ENCODE measurements around the gene TBC1D30.
"Not testable (repeated sequence)": the region's sequence is repeated elsewhere in the genome, so short reads cannot be mapped to it uniquely, and the experiment has no call there.

TBC1D30 gene

GRCh38 chr12:64806593-64807460 is 17.6 kb upstream of the TBC1D30 start:
- no peak for DNase-seq

GRCh38 chr12:64808110-64808509 is 16.3 kb upstream of the TBC1D30 start:
- no peak for DNase-seq

GRCh38 chr12:64810831-64811230 is 13.6 kb upstream of the TBC1D30 start:
- DNase-seq: no peak

- DNase-seq: no peak
Observed at GRCh38 chr12:64813723-64814122, 10.7 kb upstream of the TBC1D30 start.

- no peak for DNase-seq
Observed at GRCh38 chr12:64814432-64814831, 10.0 kb upstream of the TBC1D30 start.

GRCh38 chr12:64819816-64820402 is 4.5 kb upstream of the TBC1D30 start:
- no peak for DNase-seq

- no peak for DNase-seq
Observed at GRCh38 chr12:64820593-64820992, 3.9 kb upstream of the TBC1D30 start.

- DNase-seq: no peak
Observed at GRCh38 chr12:64821116-64821630, 3.3 kb upstream of the TBC1D30 start.

GRCh38 chr12:64824130-64824499 is 332 bp upstream of the TBC1D30 start:
- no peak for DNase-seq

GRCh38 chr12:64825143-64826021 is 935 bp downstream of the TBC1D30 start:
- DNase-seq: no peak

- DNase-seq: no peak
Observed at GRCh38 chr12:64826234-64826633, 1.8 kb downstream of the TBC1D30 start.

- DNase-seq: no peak
Observed at GRCh38 chr12:64828713-64829112, 4.3 kb downstream of the TBC1D30 start.

- no peak for DNase-seq
Observed at GRCh38 chr12:64833928-64834327, 9.5 kb downstream of the TBC1D30 start.

GRCh38 chr12:64835901-64836300 is 11.5 kb downstream of the TBC1D30 start:
- no peak for DNase-seq

GRCh38 chr12:64836856-64837255 is 12.4 kb downstream of the TBC1D30 start:
- no peak for DNase-seq

- DNase-seq: no peak
Observed at GRCh38 chr12:64837427-64837826, 13.0 kb downstream of the TBC1D30 start.

- DNase-seq: no peak
Observed at GRCh38 chr12:64840119-64840518, 15.7 kb downstream of the TBC1D30 start.

GRCh38 chr12:64840949-64841717 is 16.7 kb downstream of the TBC1D30 start:
- DNase-seq: no peak

GRCh38 chr12:64848409-64848808 is 24.0 kb downstream of the TBC1D30 start:
- not testable (repeated sequence) for DNase-seq

GRCh38 chr12:64858882-64859605 is 34.6 kb downstream of the TBC1D30 start:
- no peak for DNase-seq

GRCh38 chr12:64860446-64860998 is 36.1 kb downstream of the TBC1D30 start:
- DNase-seq: no peak

Measured in T1000 (cell line).